Activated T-helper 1 cell treated with Interleukin-2 at 50 U/mL for 16 hours (primary cell): ENCODE data around the gene CR1.
"Not testable (repeated sequence)": the region's sequence is repeated elsewhere in the genome, so short reads cannot be mapped to it uniquely, and the experiment has no call there.

Experiments
- DNase-seq: peaks from one replicate; pipeline ENCODE4 v3.0.0-alpha.2; 2020; ENCODE audit warnings: low read depth

The CR1 gene

DNA sequence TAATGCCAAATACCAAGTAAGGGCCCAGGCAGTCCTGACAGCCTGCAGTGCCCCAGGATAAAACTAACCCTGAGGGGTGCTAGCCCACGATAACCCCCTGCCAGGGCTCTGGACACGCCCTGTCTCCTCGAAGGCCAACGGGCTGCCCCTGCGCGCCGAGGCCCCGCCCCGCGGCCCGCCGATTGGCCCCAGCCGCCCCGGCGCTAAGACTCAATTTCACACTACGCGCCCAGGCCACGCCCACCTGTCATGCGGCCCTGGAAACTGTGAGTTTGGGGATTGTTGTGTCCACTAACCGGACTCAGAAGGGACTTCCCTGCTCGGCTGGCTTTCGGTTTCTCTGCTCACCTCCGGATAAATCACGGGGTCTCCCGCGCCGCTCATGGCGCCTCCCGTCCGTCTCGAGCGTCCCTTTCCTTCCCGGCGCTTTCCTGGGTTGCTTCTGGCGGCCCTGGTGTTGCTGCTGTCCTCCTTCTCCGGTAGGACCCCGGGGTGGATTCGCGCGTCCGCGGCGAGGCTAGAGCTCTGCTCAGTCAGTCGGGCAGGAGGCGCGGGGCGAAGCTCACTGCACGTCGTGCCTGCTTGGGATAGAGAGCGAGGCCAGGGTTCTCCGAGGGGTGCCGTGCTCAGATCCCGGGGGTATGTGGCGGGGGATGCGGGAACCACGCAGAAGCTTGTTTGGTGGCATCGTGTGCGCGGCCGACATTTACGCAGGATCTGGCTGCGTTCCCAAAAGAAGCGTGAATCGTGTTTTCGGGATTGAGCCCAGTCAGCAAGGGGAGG lies 149.1 kb downstream of the CR1 start, which contains the start of gene CR1L:
Gene CR1L (plus strand): TSS at position 282 of the 783 bp plus-strand sequence. CDS start 101 bp downstream, at position 383.
- peak; percentile 44 for DNase-seq

- no peak for DNase-seq
Observed at GRCh38 chr1:207645635-207646081, 149.7 kb downstream of the CR1 start.

DNA sequence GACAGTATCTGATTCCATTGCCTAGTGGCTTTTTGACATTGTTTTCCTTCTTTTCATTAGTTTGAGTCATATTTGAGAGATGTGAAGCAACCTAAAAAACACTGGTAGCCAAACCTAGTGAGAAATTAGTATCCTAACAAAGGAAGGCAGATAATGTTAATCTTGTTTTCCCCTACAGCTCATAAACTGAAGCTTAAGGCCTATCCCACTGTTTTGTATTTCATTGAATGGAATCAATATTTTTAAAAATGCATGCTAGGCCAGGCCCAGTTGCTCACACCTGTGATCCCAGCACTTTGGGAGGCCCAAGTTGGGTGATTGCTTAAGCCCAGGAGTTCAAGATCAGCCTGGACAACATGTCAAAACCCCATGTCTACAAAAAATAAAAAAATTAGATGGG lies 150.2 kb downstream of the CR1 start:
- DNase-seq, result no peak

GRCh38 chr1:207646944-207647579 lies 151.1 kb downstream of the CR1 start:
- no peak for DNase-seq

DNA sequence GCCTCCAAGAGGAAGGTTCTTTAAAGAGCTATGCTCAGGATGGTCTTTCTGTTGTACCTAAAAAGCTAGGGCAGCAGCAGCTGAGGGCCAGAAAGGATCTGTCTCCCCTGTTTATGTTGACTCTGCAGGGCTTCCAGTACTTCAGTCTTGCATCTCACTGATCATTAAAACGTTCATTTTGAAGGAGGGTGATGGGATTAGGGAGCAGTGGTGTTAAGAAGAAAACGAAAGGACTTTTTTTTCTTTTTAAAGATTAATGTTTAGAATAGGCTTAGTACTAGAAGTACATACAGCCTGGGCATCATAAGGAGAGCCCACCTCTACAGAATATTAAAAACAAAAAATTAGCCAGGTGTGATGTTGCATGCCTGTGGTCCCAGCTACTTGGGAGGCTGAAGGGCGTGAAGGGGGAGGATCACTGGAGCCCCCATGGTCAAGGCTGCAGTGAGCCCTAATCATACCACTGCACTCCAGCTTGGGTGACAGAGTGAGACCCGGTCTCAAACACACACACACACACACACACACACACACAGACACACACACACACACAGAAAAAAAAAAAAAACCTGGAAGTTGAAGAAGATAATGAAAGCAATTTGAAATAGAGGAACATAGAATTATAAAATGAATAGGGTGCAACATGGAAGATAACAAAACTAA lies 151.8 kb downstream of the CR1 start:
- DNase-seq, result no peak

- DNase-seq, result no peak
Observed at GRCh38 chr1:207648334-207649209, 152.6 kb downstream of the CR1 start.

DNA sequence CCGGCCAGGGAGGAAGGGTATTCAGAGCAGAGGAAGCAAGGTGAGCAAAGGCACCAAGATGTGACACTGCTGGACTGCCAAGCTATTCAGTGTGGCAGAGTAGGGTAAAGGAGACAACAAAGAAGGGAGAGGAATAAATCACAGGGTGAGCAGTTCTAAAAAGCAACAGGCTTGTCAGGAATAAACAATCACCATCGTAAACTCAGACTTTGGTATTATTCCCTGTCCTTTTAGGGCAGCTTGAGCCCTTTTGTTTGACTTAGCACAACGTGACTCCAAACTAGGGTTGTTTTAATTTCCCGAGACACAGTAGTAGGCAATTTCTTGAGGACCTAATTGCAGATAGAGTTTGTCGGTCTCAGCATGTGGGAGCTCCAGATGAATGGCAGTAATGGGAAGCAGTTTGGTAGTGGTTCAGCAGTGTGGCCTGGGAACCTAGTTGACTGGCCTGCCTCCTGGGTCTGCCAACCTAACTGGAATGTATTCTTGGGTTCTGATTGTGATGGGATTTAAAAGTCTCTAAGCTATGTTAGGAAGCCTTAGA lies 153.3 kb downstream of the CR1 start:
- DNase-seq, result no peak

GRCh38 chr1:207649865-207650580 lies 154.1 kb downstream of the CR1 start:
- DNase-seq, result no peak

DNA sequence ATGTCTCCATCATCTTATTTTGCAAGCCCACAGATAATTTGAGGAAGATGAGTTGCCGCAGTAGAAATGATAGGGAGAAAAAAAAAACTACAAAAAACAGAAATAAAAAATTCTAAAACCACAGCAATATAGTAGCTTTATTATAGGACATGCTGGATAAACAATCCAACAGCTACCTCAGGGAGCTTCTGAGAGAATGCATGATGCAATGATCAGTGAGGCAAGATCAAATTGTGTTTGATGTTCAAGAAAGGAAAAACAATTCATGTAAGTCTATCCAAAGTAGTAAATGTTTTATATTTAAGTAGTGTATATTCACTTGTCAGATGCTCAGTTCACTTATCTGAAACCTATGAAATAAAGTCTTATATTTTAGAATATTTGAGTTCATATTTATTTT lies 155.6 kb downstream of the CR1 start:
- no peak for DNase-seq

GRCh38 chr1:207654320-207654719 lies 158.4 kb downstream of the CR1 start:
- DNase-seq, result no peak

GRCh38 chr1:207658408-207658807 lies 162.5 kb downstream of the CR1 start:
- DNase-seq, result no peak

DNA sequence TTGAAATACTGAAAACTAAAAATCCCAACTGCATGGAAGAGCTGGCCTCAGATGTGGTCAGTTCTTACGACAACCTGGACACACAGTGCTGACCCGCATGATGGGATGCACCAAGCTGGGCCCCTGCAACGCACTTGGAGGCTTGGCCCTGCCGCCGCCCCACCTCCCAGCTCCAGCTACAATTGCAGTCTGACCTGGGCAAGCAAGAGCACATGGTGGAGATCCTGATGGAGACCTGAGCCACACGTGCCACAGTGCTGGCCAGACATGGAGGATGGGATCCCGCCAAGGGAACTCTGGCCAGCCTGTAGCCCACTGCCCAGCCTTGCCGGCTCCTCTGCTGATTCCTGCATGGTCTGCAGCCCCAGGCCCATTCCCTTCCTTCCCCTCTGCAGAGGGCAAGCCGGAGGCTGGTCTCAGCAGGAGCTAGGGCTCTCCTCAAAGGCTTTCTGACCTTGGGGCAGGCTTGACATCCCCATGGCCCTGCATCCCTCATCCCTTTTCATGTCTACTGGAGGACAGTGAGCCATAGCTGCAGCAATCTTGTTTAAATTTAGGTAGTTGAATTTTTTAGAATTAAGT lies 163.0 kb downstream of the CR1 start:
- DNase-seq, result no peak

DNA sequence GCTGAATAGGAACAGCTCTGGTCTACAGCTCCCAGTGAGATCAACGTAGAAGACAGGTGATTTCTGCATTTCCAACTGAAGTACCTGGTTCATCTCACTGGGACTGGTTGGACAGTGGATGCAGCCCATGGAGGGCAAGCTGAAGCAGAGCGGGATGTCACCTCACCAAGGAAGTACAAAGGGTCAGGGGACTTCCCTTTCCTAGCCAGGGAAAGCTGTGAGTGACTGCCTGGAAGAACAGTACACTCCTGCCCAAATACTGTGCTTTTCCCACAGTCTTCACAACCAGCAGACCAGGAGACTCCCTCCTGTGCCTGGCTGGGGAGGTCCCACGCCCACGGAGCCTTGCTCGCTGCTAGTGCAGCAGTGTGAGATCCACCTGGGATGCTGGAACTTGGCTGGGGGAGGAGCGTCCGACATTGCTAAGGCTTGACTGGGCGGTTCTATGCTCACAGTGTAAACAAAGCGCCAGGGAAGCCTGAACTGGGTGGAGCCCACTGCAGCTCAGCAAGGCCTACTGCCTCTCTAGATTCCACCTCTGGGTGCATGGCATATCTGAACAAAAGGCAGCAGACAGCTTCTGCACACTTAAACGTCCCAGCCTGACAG lies 163.7 kb downstream of the CR1 start:
- DNase-seq, result no peak

DNA sequence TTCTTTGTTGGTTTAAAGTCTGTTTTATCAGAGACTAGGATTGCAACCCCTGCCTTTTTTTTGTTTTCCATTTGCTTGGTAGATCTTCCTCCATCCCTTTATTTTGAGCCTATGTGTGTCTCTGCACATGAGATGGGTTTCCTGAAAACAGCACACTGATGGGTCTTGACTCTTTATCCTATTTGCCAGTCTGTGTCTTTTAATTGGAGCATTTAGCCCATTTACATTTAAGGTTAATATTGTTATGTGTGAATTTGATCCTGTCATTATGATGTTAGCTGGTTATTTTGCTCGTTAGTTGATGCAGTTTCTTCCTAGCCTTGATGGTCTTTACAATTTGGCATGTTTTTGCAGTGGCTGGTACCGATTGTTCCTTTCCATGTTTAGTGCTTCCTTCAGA lies 165.5 kb downstream of the CR1 start:
- DNase-seq, result not testable (repeated sequence)

- DNase-seq, result no peak
Observed at GRCh38 chr1:207666342-207666741, 170.4 kb downstream of the CR1 start.

DNA sequence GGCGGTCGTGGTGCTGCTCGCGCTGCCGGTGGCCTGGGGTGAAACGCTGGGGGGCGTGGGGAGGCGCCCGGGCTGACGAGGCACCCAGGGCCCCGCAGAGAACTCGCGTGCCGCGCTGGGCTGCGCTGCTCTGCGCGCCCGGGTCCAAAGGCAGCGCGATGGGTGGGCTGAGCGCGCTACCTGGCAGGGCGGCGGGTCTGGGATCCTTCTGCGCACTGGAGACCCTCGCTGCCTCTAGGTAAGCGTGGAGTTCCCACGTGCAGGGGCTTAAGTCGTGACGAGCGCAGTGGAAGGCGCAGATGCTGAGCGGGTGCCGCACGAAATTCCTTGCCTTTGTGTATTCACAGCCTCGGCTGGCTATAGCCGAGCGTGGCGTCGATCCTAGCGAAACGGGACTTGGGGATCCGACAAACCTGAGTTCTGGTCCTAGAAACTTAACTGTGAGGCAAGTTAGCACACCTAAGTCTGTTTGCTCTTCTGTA lies 173.6 kb downstream of the CR1 start:
- no peak for DNase-seq

- no peak for DNase-seq
Observed at GRCh38 chr1:207670192-207670591, 174.2 kb downstream of the CR1 start.

DNA sequence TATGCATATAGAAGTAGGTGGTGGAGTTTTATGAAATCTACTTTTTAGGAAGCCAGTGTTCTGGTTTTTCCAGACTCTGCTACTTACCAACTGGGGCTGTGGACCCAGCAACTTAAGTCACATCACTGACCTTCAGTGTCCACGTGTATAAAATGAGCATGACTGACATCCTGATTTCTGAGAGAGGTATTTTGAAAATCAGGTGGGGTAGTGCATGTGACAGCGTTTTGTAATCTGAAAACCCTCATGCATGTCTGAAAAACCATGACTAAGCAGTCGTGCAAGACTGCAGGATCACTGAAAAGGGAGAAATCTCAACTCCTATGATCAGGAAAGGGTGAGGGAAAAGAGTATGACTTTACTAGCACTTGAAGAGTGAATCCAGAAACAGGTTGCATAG lies 175.0 kb downstream of the CR1 start:
- DNase-seq, result no peak

DNA sequence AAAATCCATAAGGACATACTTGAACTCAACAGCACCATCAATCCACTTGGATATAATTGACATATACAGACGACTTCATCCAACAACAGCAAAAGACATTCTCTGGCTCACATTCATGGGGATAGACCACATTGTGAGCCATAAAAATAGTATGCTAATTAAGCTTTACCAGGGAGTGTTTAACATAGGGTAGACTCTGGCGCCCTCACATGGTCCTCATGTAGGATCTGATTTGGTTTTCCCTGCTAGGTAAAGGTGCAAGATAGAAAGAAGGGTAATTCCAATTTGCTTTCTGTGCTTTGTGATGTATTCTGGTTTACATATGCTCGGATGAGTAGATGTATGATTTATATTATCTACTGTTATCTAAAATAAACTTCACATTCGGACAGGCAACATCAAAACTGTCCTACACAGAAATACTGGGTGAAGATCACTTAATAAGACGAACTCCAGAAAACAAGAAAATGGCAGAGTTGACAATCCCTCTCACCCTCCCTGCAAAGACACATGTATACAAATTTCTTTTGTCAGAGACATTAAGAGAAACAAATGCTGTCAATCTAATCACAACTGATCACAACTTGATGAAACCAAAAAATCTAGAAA lies 176.7 kb downstream of the CR1 start:
- no peak for DNase-seq

GRCh38 chr1:207673399-207673798 lies 177.4 kb downstream of the CR1 start:
- no peak for DNase-seq
